ENCODE results near the gene SLC25A52.
"Not testable (repeated sequence)": the region's sequence is repeated elsewhere in the genome, so short reads cannot be mapped to it uniquely, and the experiment has no call there.

The SLC25A52 gene

GRCh38 chr18:31760695-31761094 lies at the start of gene SLC25A52:
SLC25A52 (minus strand) TSS chr18:31760880; CDS start chr18:31760661, 219 bp downstream.
- no peak for DNase-seq (ENCODE audit: low read depth)

GRCh38 chr18:31809049-31809448 lies 48.4 kb upstream of the SLC25A52 start:
- DNase-seq (ENCODE audit: low read depth), result not testable (repeated sequence)

- no peak for DNase-seq (ENCODE audit: low read depth)
Observed at GRCh38 chr18:31801078-31801477, 40.4 kb upstream of the SLC25A52 start.

- not testable (repeated sequence) for DNase-seq (ENCODE audit: low read depth)
Observed at GRCh38 chr18:31799257-31799656, 38.6 kb upstream of the SLC25A52 start.

- DNase-seq (ENCODE audit: low read depth), result no peak
Observed at GRCh38 chr18:31798399-31798798, 37.7 kb upstream of the SLC25A52 start.

- DNase-seq (ENCODE audit: low read depth), result no peak
Observed at GRCh38 chr18:31795747-31796146, 35.1 kb upstream of the SLC25A52 start.

- DNase-seq (ENCODE audit: low read depth), result no peak
Observed at GRCh38 chr18:31793531-31793930, 32.9 kb upstream of the SLC25A52 start.

GRCh38 chr18:31792580-31792911 lies 31.9 kb upstream of the SLC25A52 start:
- DNase-seq (ENCODE audit: low read depth), result no peak

- DNase-seq (ENCODE audit: low read depth), result no peak
Observed at GRCh38 chr18:31791817-31792579, 31.3 kb upstream of the SLC25A52 start.

- no peak for DNase-seq (ENCODE audit: low read depth)
Observed at GRCh38 chr18:31789409-31789808, 28.7 kb upstream of the SLC25A52 start.

GRCh38 chr18:31783059-31783458 lies 22.4 kb upstream of the SLC25A52 start:
- no peak for DNase-seq (ENCODE audit: low read depth)

GRCh38 chr18:31778391-31778950 lies 17.8 kb upstream of the SLC25A52 start:
- no peak for DNase-seq (ENCODE audit: low read depth)

- DNase-seq (ENCODE audit: low read depth), result no peak
Observed at GRCh38 chr18:31776093-31776492, 15.4 kb upstream of the SLC25A52 start.

GRCh38 chr18:31774962-31775361 lies 14.3 kb upstream of the SLC25A52 start:
- no peak for DNase-seq (ENCODE audit: low read depth)

GRCh38 chr18:31774477-31774785 lies 13.8 kb upstream of the SLC25A52 start:
- no peak for DNase-seq (ENCODE audit: low read depth)

- no peak for DNase-seq (ENCODE audit: low read depth)
Observed at GRCh38 chr18:31773774-31774476, 13.2 kb upstream of the SLC25A52 start.

GRCh38 chr18:31772699-31773098 lies 12.0 kb upstream of the SLC25A52 start:
- DNase-seq (ENCODE audit: low read depth), result no peak

GRCh38 chr18:31750273-31750672 lies 10.4 kb downstream of the SLC25A52 start:
- no peak for DNase-seq (ENCODE audit: low read depth)

GRCh38 chr18:31746396-31746795 lies 14.3 kb downstream of the SLC25A52 start:
- DNase-seq (ENCODE audit: low read depth), result no peak

- DNase-seq (ENCODE audit: low read depth), result no peak
Observed at GRCh38 chr18:31744321-31745067, 16.2 kb downstream of the SLC25A52 start.

- not testable (repeated sequence) for DNase-seq (ENCODE audit: low read depth)
Observed at GRCh38 chr18:31743600-31743999, 17.1 kb downstream of the SLC25A52 start.

GRCh38 chr18:31741097-31741735 lies 19.5 kb downstream of the SLC25A52 start:
- DNase-seq (ENCODE audit: low read depth), result no peak

Data from fibroblast of the conjunctiva (primary cell).